D341Med (cell line): ENCODE data around the gene CD79B.

Source experiments
- DNase-seq: peaks from one replicate; pipeline ENCODE4 v3.0.0; 2012; ENCODE audit warnings: low spot score

Gene CD79B

GRCh38 chr17:63931981-63932561 is at the start of gene CD79B:
TSS of gene CD79B (minus strand) at chr17:63932331. CDS start at chr17:63932261, 70 bp downstream.
- no peak for DNase-seq

DNA sequence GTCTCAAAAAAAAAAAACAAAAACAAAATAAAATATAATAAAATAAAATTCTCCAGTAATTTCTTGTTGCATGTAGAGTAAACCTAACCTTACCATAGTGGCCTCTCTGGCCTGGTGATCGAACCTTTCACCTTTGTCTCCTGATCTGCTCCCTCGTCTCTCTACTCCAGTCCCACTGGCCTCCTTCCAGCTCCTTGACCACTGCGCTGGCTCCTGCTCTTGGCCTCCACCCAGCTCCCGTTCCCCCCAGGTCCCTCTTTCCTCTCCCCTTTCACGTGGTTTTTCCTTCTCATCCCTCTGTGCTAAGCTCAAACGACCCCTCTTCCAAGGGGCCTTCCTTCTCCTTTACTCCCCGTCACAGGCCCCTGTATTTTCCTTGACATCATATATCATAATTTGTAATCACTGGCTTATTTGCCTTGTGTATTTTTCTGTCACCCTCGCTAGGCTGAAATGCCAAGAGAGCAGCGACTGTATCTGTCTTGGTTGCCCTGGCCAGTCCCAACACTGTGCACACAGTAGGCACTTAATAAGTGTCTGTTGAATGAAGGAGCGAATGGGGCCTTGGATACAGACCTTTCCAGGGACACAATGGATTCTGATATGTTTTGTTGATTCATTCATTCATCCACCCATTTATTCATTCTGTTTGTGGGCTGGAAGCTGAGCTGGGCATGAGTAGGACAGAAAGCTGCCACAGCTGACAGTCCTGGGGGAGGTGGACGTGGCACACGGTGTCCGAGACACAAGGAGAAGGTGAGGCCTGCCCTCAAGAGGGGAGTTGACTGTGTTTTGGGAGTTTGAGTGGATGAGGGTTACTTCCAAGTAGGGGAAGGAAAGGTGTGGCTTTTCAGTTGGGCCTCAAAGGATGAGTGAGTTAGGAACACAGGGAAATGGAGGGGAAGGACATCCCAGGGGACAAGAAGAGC is 46.4 kb upstream of the CD79B start:
- DNase-seq = no peak

DNA sequence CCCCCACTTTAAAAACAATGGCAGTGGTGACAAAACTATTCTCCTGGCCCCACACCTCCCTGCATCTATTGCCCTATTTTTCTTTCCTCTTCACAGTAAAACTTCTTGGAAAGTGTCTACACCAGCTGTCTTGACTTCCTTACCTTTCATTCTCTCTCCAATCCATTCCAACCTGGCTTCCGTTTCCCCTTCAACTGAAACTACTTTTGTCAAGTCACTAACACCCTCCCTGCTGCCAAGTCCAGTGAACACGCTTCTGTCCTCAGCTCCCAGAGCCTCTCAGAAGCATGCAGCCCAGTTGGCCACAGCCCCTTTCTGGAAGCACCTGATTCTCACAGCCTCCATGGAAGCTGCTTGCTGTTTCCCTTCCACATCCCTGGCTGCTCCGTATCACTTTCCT is 44.6 kb upstream of the CD79B start:
- no peak for DNase-seq

DNA sequence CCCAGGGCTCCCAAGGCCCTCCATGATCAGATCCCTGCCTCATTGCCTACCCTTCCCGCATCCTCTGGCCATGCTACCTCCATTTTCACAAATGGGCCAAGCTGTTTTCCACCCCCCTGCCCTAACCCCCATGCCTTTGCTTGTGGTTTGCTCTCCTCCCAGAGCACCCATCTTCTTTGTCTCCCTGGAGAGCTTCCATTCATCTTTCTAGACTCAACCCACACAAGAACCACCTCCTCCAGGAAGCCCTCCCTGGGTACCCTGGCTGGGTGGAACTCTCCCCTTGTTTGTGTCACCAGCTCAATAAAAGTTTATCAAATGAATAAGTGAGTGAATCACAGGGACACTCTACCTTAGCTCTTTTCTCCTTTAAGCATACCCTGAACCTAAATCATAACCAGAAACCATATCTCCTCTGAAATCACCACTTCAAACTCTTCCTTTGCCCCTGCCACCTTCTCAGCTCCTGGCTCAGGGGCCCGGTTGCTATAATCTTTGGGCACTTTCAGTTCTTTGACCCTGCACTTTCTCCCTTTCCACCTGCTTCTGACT is 43.5 kb upstream of the CD79B start:
- no peak for DNase-seq

DNA sequence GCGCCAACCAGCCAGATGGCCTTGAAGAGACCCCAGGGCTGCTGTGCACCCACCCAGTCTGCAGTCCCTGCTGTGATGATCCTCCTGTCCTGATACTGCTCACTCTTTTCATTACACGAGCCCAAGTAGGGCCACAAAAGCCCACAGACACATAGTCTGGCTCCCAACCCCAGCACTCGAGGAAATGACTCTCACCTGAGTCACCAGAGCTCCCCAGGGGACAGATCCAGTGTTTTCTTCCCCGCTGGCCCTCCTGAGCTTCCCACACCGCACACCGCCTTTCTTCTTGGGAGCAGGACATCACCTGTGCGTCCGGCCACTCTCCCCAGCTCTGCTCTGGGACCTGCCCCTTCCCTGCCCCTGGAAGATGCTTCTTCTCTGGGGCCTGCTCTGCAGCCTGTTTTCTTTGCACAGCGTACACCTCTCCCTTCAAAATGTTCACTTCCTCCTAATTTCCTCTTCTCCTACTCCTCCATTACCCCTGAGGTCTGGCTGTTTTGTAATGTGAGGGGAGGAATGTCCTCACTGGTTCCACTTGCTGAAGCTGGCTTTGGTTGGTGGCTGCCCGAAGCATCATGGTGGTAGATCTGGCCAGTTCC is 42.6 kb upstream of the CD79B start:
- DNase-seq = no peak

DNA sequence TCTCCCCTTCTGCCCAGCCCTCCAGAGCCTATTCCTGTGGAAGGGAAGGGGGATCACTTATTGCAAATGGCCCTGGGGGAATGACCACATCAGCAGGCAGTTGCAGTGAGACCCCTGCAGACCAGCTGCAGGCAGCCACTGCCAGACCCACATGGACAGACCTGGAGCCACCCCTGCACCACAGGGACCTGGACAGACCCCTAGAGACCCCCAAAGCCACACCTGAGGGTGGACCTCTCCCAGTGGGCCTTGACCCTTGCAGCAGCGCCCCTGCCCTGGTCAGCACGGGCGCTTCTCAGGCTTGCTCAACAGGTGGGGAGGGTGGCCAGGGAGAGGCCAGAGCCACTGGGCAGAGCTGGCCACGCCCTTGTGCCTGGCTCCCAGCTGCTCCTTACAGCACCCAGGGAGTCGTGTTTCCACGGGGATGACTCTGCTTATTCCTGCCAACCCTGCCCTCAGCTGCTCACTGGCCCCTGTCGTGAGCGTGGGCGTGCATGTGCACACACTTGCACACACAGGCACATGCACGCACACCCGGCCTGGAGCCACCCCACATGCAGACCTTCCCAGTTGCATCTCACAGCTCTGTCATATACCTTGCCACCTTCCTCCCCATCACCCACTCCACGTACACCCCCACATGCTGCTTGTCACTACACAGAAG is 41.9 kb upstream of the CD79B start:
- no peak for DNase-seq

GRCh38 chr17:63973247-63973646 is 41.1 kb upstream of the CD79B start:
- DNase-seq = no peak

GRCh38 chr17:63972796-63973195 is 40.7 kb upstream of the CD79B start, which contains the start of gene SCN4A:
TSS of gene SCN4A (minus strand) at chr17:63972918. CDS start at chr17:63972841, 77 bp downstream.
- no peak for DNase-seq

DNA sequence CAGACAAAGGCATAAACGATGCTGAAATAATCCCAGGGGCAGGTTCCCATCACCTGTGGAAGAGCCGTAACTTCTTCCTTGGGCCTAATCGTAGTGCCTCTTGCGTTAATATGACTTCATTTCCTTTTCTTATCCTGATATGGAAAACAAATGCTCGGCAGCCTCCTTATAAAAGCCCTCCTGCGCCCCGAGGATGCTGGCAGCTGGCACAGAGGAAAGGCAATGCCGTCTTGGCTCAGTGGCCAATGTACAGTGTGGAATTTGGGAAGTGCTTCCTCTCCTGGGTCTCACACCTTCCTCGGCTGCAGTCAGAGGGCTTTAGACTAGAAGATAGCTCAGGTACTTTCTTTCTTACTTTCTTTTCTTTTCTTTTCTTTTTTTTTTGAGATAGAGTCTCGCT is 37.1 kb upstream of the CD79B start:
- no peak for DNase-seq

- no peak for DNase-seq
These were observed 35.8 kb upstream of the CD79B start for GRCh38 chr17:63967953-63968352.

- DNase-seq = no peak
These were observed 34.6 kb upstream of the CD79B start for GRCh38 chr17:63966646-63967264.

GRCh38 chr17:63963123-63963522 is 31.0 kb upstream of the CD79B start:
- DNase-seq = no peak

DNA sequence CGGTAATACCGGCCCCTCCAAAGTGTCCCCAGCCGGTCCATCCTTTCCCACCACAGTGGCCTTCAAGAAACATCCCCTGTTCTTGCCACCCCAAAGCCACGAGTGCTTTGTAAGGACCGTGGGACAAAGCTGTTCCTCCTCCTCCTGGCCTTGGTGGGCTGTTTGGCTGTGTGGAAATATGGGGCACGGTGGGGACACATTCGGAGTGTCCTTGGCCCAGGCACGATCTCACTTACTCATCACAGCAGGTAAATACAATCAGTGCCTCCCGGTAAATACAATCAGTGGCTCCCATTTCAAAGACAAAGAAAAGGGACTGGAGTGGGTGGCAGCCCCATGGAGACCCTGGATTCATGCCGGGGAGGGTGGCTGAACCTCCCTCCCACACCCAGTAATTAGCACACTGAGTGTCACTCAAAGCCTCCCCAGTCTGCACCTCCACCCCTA is 30.2 kb upstream of the CD79B start:
- DNase-seq = no peak

DNA sequence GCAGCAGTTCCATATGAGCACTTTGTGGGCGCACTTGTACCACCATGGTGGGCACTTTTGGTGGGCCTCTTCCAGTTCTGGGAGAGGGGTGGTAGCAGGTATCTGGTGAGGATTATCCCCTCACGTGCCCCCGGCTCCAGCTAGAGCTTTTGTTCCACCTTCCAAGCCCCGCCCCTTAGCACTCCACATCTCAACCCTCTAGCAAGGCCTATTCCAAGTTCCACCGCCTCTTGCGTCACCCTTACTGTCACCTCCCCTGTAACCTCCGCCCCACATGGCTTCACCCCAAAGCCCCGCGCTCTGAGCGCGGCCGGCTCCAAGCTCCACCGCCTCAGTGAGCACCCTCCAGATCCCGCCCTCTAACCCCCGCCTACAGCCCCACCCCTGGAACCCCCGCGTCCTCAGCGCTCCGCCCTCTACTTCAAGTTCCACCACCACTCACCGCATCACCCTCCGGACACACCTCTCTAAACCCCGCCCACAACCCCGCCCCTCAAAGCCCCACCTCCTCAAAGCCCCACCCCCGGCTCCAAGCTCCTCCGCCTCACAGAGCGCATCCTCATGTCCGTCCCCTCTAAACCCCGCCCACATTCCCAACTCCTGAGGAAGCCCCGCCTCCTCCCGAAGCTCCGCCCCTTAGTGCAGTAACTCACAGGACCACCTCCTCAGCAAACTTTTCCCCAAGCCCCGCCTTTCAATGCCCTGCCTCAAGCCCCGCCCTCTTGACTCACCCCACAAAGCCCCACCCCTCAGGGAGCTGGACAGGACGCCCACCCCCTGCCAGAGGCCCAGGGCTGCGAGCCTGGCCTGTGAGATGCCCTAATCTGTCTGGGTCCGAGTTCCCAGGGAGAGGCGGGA is 29.5 kb upstream of the CD79B start:
- no peak for DNase-seq

DNA sequence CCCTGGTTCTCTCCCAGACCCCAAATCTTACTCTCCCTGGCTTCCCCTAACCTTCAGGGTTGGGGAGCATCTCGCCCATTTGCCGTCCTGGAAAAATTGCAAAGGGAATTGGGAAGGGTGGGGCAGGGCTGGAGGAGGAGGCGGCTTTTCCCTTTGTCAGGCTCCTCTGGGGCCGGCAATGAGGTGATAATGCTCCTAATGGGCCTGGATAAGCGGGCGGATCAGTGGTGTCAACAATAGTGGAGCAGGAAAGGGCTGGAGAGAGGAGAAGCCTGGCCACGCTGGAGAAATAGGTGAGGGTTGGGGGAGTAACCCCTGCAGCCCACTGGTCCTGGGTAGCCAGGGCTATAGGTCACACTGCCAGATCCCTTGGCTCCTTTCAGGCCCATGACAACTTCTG is 28.3 kb upstream of the CD79B start:
- DNase-seq = no peak

- DNase-seq = no peak
These were observed 27.9 kb upstream of the CD79B start for GRCh38 chr17:63960006-63960405.

DNA sequence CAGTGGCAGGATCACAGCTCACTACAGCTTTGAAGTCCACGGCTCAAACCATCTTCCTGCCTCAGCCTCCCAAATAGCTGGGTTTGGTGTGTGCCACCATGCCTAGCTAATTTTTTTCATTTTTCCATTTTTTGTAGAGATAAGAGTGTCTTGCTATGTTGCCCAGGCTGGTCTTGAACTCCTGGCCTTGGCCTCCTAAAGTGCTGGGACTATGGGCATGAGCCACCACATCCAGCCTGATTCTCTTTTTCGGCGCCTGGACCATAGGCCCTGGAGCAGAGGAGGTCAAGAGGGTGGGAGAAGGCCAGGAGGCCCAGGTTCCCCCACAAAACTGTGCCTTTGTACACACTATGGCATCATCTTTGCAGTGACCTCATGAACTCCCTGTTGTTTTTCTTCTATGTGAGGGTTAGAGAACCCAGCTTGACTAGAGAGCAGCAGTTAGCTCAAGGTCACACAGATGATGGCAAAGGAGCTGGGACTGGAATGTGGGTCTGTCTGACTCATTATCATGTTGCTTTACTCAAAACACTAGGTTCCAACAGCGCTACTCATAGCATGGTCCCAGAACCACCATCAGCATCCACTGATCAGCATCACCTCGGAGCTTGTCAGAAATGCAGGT is 24.3 kb upstream of the CD79B start:
- no peak for DNase-seq

DNA sequence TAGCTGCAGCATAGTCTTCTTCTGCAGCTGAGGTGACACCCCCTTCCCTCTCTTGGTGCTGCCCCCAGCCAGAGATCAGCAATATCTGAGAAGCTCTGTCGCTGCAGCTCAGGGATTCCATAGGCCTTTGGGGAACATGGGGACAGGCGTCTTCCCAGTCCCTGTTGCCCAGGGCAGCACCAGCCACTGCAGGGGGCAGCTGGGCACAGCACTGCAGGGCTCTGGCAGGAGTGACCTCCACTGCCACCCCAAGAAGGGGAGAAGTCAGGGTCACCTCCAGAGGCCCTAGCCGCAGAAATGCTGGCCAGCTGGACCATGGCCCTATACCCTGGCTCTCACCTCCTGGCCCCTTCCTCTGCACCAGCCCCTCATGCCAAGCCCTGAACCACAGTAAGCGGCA is 23.7 kb upstream of the CD79B start:
- no peak for DNase-seq

- no peak for DNase-seq
These were observed 23.1 kb upstream of the CD79B start for GRCh38 chr17:63955232-63955631.

GRCh38 chr17:63954402-63955063 is 22.4 kb upstream of the CD79B start:
- DNase-seq = no peak
